Non-pigmented ciliary epithelial cell (primary cell): ENCODE measurements around the gene ART3.
A peak's percentile ranks its signal among the peaks of the same experiment; 100 is the strongest.
"Not testable (repeated sequence)": the region's sequence is repeated elsewhere in the genome, so short reads cannot be mapped to it uniquely, and the experiment has no call there.

ENCODE experiments used
- DNase-seq: peaks from one replicate; pipeline ENCODE4 v3.0.0-alpha.2; 2010; ENCODE audit warnings: low read depth

The ART3 gene

DNA sequence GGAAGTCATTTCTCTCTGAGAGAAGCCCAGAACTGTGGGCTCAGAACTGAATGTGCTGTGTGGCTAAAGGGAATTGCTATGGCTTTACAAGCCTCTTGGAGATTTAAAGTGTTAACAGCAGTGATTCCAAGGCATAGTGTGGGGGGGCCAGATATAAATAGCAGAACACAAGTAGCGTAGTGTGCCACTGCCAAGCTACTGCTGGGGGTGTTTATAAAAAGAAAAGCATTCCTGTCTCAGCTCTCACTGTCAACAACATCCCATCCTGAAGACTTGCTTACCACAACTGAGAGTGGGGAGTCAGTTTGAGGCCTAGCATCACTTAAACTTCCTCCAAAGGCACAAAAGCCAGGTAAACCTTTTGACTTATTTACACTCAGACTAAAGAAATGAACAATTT lies at the start of gene ART3:
Gene ART3 (plus strand): TSS at position 242 of the 400 bp plus-strand sequence. CDS start 1,181 bp downstream, outside the sequence.
- DNase-seq = no peak

DNA sequence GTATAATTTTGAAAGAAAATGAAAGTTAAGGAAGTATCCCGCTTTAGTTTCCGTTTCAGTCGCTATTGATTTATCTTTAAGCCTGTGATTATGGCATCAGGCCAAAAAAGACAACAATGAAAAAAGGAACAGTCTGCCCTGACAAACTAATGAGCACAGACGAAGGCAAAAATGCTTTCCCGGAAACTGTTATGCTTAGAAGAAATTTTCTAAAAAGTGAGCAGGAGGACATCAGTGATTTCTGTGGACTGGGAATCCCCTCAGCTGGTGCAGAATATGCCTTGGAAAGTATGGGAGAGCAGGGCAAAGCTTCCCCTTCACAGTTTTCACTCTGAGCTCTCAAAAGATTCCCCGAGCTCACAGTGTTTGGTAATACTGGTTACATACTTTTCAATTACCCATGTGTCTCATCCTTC lies 46.2 kb upstream of the ART3 start:
- no peak for DNase-seq

GRCh38 chr4:76029300-76029699 lies 45.2 kb upstream of the ART3 start:
- DNase-seq = no peak

GRCh38 chr4:76035141-76035540 lies 39.4 kb upstream of the ART3 start:
- no peak for DNase-seq

DNA sequence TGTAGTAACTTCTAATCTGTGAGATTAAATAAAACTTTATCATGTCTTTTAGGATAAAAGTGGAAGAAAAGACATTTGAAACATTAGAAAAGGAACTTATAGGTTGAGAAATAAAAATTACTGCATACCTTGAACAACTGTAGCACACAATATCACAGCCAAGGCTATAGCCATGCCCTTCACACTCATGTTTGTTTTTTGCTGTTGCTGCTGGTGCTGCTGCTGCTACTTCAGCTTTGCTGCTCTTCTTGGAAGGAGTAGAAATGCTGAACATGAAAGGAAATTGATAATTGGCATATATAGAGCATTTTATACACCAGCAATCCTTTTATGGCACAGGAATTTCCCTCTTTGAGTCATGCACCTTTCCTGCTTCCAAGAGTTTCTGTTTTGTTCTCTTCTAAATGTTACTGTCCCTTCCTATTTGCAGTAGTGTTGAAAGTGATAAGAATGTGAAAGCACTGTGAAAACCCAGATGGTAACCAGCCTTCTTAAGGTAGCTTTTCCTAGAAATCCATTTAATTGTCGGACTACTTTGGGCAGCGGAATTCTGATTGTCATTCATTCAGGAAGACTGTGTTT lies 38.6 kb upstream of the ART3 start, which contains the start of gene CXCL11:
Gene CXCL11 (minus strand): TSS at position 272 of the 582 bp plus-strand sequence. CDS start 83 bp downstream, at position 189.
- DNase-seq = no peak

DNA sequence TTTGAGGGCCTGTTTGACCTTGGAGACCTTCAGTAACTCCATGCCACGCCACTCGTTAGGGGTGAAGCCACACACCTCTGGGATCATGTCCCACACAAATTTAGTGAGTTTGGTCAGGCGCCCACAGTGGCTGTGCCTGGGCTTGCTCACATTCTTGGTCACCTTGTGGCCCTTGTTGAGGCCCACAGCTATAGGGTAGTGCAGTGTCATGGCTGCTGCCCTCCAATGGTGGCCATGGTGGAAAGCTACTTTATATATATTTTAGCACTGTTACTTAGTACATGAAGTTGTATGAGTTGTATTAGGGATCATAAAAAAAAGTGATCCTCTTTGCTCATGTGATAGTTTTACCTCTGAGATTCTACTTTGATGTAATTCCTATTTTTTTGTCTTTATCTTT lies 37.7 kb upstream of the ART3 start:
- no peak for DNase-seq

- DNase-seq = not testable (repeated sequence)
Observed at GRCh38 chr4:76042241-76042998, 32.1 kb upstream of the ART3 start.

GRCh38 chr4:76043306-76043705 lies 31.2 kb upstream of the ART3 start:
- not testable (repeated sequence) for DNase-seq

- not testable (repeated sequence) for DNase-seq
Observed at GRCh38 chr4:76044686-76045085, 29.8 kb upstream of the ART3 start.

DNA sequence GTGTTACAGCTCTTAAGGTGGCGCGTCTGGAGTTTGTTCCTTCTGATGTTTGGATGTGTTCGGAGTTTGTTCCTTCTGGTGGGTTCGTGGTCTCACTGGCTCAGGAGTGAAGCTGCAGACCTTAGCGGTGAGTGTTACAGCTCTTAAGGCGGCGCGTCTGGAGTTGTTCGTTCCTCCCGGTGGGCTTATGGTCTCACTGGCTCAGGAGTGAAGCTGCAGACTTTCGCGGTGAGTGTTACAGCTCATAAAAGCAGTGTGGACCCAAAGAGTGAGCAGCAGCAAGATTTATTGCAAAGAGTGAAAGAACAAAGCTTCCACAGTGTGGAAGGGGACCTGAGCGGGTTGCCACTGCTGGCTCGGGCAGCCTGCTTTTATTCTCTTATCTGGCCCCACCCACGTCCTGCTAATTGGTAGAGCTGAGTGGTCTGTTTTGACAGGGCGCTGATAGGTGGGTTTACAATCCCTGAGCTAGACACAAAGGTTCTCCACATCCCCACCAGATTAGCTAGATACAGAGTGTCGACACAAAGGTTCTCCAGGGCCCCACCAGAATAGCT lies 24.6 kb upstream of the ART3 start:
- not testable (repeated sequence) for DNase-seq

- not testable (repeated sequence) for DNase-seq
Observed at GRCh38 chr4:76050560-76051050, 23.9 kb upstream of the ART3 start.

DNA sequence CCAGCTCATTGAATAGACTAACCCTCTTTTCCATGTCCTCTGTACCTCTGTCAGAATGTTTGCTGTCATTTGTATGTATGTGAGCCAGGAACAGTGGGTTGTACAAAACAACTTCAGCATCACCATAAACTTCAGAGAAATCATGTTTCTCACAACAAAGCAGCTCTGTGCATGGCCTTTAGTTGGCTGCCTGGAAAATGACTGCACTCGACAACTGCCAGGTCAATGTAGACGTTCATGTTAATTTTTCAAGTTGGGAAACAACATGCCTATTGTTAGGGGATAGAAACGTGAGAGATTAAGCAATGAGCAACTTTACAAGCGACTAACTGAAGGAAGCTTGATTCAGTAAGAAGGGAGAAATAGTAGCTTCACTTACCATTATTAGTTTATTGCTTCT lies 20.8 kb upstream of the ART3 start:
- DNase-seq = no peak

DNA sequence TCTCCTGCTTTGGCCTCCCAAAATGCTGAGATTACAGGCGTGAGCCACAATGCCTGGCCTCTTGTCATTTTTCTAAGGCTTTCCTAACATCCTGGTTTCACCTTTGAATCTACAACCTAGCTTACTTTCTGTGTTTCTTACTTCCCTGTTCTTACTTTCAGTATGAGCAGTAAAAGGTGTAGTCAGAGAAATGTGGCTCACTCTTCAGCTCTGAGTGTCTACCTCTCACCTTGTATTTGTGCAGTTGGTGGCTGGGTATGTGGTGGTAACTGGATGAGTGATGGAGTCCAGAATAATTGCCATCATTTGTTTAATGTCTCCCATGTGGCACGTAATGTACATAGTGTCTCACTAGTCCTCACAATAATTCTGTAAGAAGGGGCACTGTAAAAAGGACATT lies 19.5 kb upstream of the ART3 start:
- DNase-seq = no peak

DNA sequence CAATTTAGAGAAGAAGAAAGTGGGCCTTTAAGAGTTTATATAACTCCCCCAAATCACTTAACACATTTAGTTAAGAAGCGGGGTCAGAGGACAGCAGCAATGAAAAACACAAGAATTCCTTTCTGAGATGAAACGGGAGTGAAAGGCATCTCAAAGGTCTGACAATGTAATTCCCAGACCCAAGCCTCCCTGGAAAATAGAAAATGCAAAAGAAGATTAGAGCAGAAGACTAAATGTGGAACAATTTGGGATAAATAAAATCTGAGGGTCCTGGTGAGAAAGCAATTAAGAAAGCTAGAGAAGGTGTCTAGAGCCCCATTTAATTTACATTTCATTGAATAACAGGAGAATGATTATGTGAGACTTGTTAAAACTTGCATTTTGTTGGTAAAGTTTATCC lies 19.1 kb upstream of the ART3 start:
- no peak for DNase-seq

- DNase-seq = no peak
Observed at GRCh38 chr4:76058302-76058701, 16.2 kb upstream of the ART3 start.

DNA sequence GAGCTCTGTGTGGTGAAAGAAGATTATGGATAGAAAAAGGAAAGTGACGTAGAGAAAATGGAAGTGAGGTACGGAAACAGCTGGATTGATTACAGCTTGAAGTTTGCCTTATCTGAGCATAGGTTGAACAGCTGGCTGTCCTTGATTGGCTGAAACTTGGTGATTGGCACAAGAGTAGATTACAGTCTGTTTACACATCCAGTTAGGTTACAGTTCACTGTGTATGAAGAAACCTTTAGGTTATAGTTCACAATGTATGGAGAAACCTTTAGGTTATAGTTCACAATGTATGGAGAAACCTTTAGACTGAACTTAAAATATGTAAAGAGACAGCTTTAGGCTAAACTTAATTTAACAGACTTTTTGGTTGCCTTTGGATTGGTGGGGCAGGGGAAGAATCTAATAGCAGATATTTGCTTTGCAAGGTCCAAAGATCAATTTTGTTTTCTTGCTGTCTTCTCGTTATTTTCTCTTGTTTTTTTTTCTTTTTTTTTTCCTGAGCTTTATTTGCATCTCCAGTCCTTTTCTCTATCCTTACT lies 15.6 kb upstream of the ART3 start:
- DNase-seq = no peak

- DNase-seq = no peak
Observed at GRCh38 chr4:76059750-76060149, 14.8 kb upstream of the ART3 start.

- DNase-seq = no peak
Observed at GRCh38 chr4:76060506-76060905, 14.0 kb upstream of the ART3 start.

DNA sequence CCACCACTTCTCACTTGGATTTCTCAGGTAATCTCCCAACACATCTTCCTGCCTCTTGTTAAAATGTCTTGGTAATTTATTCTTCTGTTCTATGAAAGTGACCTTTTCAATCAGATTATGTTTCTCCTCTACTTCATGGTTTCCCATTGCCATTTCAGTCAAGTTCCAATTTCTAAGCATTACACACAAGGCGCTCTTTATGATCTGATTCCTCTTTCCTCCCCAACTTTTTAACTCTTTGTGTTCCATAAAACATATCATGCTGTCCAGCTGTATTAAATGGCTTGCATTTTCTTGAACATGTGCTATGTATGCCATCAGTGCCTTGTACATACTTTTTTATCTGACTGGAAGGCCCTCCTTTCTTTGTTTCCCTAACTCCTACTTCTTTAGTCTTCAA lies 13.1 kb upstream of the ART3 start:
- DNase-seq = no peak

- no peak for DNase-seq
Observed at GRCh38 chr4:76061982-76062381, 12.5 kb upstream of the ART3 start.

DNA sequence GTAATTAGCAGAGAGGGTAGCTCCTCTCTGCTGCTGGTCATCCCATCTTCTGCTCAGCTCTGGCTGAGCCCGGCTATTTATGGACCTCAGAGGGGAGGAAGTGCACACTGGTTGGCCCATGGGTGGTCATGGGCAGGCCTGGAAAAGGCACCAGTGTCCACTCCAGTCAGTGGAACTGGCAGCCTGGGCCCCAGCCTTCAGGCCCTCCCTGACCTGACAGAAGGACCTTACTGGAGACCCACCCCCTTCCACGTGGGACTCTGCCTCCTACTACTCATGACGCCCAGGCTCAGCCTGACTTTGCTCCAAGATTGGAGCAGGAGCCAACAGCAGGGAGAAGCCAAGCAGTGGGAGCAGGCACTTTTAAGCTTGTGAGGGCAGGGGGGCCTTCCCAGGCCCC lies 8.0 kb upstream of the ART3 start:
- no peak for DNase-seq

DNA sequence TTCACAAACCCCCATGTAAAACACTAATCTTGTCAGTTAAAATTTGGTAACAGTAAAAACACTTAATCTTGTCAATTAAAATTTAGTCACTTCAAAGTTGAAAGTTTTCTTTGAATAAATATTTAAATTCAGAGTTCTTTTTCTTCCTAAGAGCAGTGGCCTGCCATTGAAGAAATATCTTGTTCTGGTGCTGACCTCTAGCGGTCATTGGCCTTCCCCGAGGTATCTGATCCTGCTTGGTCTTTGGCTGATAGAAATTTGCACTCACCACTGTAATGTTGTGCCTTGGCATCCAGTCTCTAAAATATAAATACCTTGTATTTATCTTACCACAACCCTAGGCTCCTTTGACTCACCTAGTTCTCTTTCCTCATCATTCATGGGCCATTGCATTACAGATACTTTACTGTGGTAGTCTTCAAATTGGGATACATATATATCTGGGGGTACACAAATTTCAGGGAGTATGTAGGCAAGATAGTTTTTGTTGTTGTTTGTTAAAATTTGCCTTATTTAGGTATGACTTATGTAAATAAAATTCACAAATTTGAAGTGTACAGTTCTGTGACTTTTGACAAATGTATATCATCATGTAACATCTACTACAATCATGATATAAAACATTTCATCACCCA lies 6.7 kb upstream of the ART3 start:
- DNase-seq = peak; percentile 37
